HEK293 (cell line): ENCODE data around the gene PIP5K1B.

Experiments
- BCL11B ChIP-seq: fragments of 450-650 bp; formaldehyde crosslinking; IDR thresholded peaks from 2 replicates; pipeline ENCODE4 v1.5.1; 2016; ENCODE audit warnings: low read depth, missing biosample characterization, missing genetic modification characterization
- IKZF3 ChIP-seq: fragments of 450-650 bp; IDR thresholded peaks from 2 replicates; pipeline ENCODE4 v1.5.0; 2018; ENCODE audit warnings: missing biosample characterization, mild to moderate bottlenecking, missing genetic modification characterization, moderate library complexity
- MEIS1 ChIP-seq: sonication (generic); formaldehyde crosslinking; IDR thresholded peaks from 2 replicates; pipeline ENCODE4 v1.8.1; 2022; ENCODE audit warnings: missing genetic modification reagents, mild to moderate bottlenecking, borderline replicate concordance
- REPIN1 ChIP-seq: fragments of 450-650 bp; formaldehyde crosslinking; IDR thresholded peaks from 2 replicates; pipeline ENCODE4 v1.5.1; 2017; ENCODE audit warnings: missing biosample characterization, missing genetic modification characterization, low read depth
- SALL2 ChIP-seq: fragments of 450-650 bp; formaldehyde crosslinking; IDR thresholded peaks from 2 replicates; pipeline ENCODE4 v1.5.0; 2017; ENCODE audit warnings: missing biosample characterization, mild to moderate bottlenecking, missing genetic modification characterization, borderline replicate concordance
- ZFHX2 ChIP-seq: fragments of 450-650 bp; formaldehyde crosslinking; conservative IDR thresholded peaks from 2 replicates; pipeline ENCODE4 v1.5.1; 2016; ENCODE audit warnings: missing biosample characterization, missing genetic modification characterization
- ZFP69B ChIP-seq: fragments of 450-650 bp; formaldehyde crosslinking; IDR thresholded peaks from 2 replicates; pipeline ENCODE4 v1.5.1; 2016; ENCODE audit warnings: missing biosample characterization, missing genetic modification characterization
- ZIC2 ChIP-seq: fragments of 450-650 bp; formaldehyde crosslinking; IDR thresholded peaks from 2 replicates; pipeline ENCODE4 v1.5.1; 2016; ENCODE audit warnings: missing biosample characterization, missing genetic modification characterization
- ZNF132 ChIP-seq: fragments of 450-650 bp; formaldehyde crosslinking; IDR thresholded peaks from 2 replicates; pipeline ENCODE4 v1.5.1; 2017; ENCODE audit warnings: missing biosample characterization, missing genetic modification characterization, borderline replicate concordance
- ZNF133 ChIP-seq: fragments of 450-650 bp; formaldehyde crosslinking; IDR thresholded peaks from 2 replicates; pipeline ENCODE4 v1.5.1; 2016; ENCODE audit warnings: missing biosample characterization, missing genetic modification characterization
- ZNF138 ChIP-seq: fragments of 450-650 bp; formaldehyde crosslinking; IDR thresholded peaks from 2 replicates; pipeline ENCODE4 v1.5.1; 2016; ENCODE audit warnings: missing biosample characterization, missing genetic modification characterization, borderline replicate concordance
- ZNF140 ChIP-seq: fragments of 450-650 bp; formaldehyde crosslinking; IDR thresholded peaks from 2 replicates; pipeline ENCODE4 v1.5.1; 2016; ENCODE audit warnings: missing biosample characterization, missing genetic modification characterization
- ZNF335 ChIP-seq: fragments of 450-650 bp; formaldehyde crosslinking; conservative IDR thresholded peaks from 2 replicates; pipeline ENCODE4 v1.5.1; 2016; ENCODE audit warnings: missing biosample characterization, missing genetic modification characterization
- ZNF354C ChIP-seq: fragments of 450-650 bp; formaldehyde crosslinking; IDR thresholded peaks from 2 replicates; pipeline ENCODE4 v1.5.1; 2016; ENCODE audit warnings: missing biosample characterization, missing genetic modification characterization, low read depth, borderline replicate concordance
- ZNF394 ChIP-seq: fragments of 450-650 bp; formaldehyde crosslinking; IDR thresholded peaks from 2 replicates; pipeline ENCODE4 v1.5.1; 2016; ENCODE audit warnings: missing biosample characterization, missing genetic modification characterization, mild to moderate bottlenecking, moderate library complexity, borderline replicate concordance
- ZNF473 ChIP-seq: fragments of 450-650 bp; formaldehyde crosslinking; IDR thresholded peaks from 2 replicates; pipeline ENCODE4 v1.5.1; 2017; ENCODE audit warnings: missing biosample characterization, missing genetic modification characterization
- ZNF48 ChIP-seq: fragments of 450-650 bp; formaldehyde crosslinking; IDR thresholded peaks from 2 replicates; pipeline ENCODE4 v1.5.1; 2016; ENCODE audit warnings: missing biosample characterization, missing genetic modification characterization
- ZNF501 ChIP-seq: fragments of 450-650 bp; formaldehyde crosslinking; IDR thresholded peaks from 2 replicates; pipeline ENCODE4 v1.5.1; 2016; ENCODE audit warnings: missing biosample characterization, missing genetic modification characterization
- ZNF521 ChIP-seq: fragments of 450-650 bp; formaldehyde crosslinking; IDR thresholded peaks from 2 replicates; pipeline ENCODE4 v1.5.1; 2017; ENCODE audit warnings: missing biosample characterization, mild to moderate bottlenecking, missing genetic modification characterization
- ZNF544 ChIP-seq: fragments of 450-650 bp; formaldehyde crosslinking; IDR thresholded peaks from 2 replicates; pipeline ENCODE4 v1.5.0; 2017; ENCODE audit warnings: missing biosample characterization, missing genetic modification characterization
- ZNF600 ChIP-seq: fragments of 450-650 bp; formaldehyde crosslinking; IDR thresholded peaks from 2 replicates; pipeline ENCODE4 v1.5.1; 2016; ENCODE audit warnings: missing biosample characterization, missing genetic modification characterization
- ZNF610 ChIP-seq: fragments of 450-650 bp; formaldehyde crosslinking; IDR thresholded peaks from 2 replicates; pipeline ENCODE4 v1.5.1; 2016; ENCODE audit warnings: missing biosample characterization, missing genetic modification characterization, borderline replicate concordance
- ZNF660 ChIP-seq: fragments of 450-650 bp; IDR thresholded peaks from 2 replicates; pipeline ENCODE4 v1.5.1; 2018; ENCODE audit warnings: missing biosample characterization, mild to moderate bottlenecking, missing genetic modification characterization
- ZNF677 ChIP-seq: fragments of 450-650 bp; IDR thresholded peaks from 2 replicates; pipeline ENCODE4 v1.5.0; 2018; ENCODE audit warnings: missing biosample characterization, mild to moderate bottlenecking, missing genetic modification characterization, moderate library complexity
- ZNF768 ChIP-seq: fragments of 450-650 bp; formaldehyde crosslinking; IDR thresholded peaks from 2 replicates; pipeline ENCODE4 v1.5.1; 2018; ENCODE audit warnings: missing biosample characterization, mild to moderate bottlenecking, missing genetic modification characterization
- ZNF830 ChIP-seq: fragments of 450-650 bp; IDR thresholded peaks from 2 replicates; pipeline ENCODE4 v1.5.0; 2018; ENCODE audit warnings: missing biosample characterization, missing genetic modification characterization, low read depth, mild to moderate bottlenecking, moderate library complexity
- ZSCAN30 ChIP-seq: fragments of 450-650 bp; IDR thresholded peaks from 2 replicates; pipeline ENCODE4 v1.5.1; 2018; ENCODE audit warnings: missing biosample characterization, mild to moderate bottlenecking, missing genetic modification characterization, moderate library complexity
- TF ChIP-seq, protein P1 (sequence below): fragments of 450-650 bp; formaldehyde crosslinking; IDR thresholded peaks from 2 replicates; pipeline ENCODE4; 2016; ENCODE audit warnings: missing biosample characterization, missing genetic modification characterization
- TF ChIP-seq, protein P2 (sequence below): fragments of 450-650 bp; formaldehyde crosslinking; IDR thresholded peaks from 2 replicates; pipeline ENCODE4 v1.5.1; 2016; ENCODE audit warnings: missing biosample characterization, missing genetic modification characterization, borderline replicate concordance
- TF ChIP-seq, protein P3 (sequence below): fragments of 450-650 bp; formaldehyde crosslinking; IDR thresholded peaks from 2 replicates; pipeline ENCODE4 v1.5.1; 2016; ENCODE audit warnings: missing biosample characterization, missing genetic modification characterization
- TF ChIP-seq, protein P4 (sequence below): fragments of 450-650 bp; formaldehyde crosslinking; IDR thresholded peaks from 2 replicates; pipeline ENCODE4 v1.5.1; 2016; ENCODE audit warnings: missing biosample characterization, missing genetic modification characterization, low read depth
- TF ChIP-seq, protein P5 (sequence below): fragments of 450-650 bp; formaldehyde crosslinking; IDR thresholded peaks from 2 replicates; pipeline ENCODE4 v1.5.1; 2016; ENCODE audit warnings: missing biosample characterization, missing genetic modification characterization, low read depth

Gene PIP5K1B

DNA sequence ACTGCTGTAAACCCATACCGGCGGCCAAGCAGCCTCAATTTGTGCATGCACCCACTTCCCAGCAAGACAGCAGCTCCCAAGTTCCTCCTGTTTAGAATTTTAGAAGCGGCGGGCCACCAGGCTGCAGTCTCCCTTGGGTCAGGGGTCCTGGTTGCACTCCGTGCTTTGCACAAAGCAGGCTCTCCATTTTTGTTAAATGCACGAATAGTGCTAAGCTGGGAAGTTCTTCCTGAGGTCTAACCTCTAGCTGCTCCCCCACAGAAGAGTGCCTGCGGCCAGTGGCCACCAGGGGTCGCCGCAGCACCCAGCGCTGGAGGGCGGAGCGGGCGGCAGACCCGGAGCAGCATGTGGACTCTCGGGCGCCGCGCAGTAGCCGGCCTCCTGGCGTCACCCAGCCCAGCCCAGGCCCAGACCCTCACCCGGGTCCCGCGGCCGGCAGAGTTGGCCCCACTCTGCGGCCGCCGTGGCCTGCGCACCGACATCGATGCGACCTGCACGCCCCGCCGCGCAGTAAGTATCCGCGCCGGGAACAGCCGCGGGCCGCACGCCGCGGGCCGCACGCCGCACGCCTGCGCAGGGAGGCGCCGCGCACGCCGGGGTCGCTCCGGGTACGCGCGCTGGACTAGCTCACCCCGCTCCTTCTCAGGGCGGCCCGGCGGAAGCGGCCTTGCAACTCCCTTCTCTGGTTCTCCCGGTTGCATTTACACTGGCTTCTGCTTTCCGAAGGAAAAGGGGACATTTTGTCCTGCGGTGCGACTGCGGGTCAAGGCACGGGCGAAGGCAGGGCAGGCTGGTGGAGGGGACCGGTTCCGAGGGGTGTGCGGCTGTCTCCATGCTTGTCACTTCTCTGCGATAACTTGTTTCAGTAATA lies 330.6 kb downstream of the PIP5K1B start, which contains the start of gene FXN (continued):
- TF ChIP-seq ZNF354C (tag by site-specific recombination) (no peak), ZNF501 (no peak), BCL11B (tag by site-specific recombination) (no peak), SALL2 (tag by site-specific recombination) (no peak), ZNF660 (tag by site-specific recombination) (peak; percentile 80; the same call in 1 of the 2 replicates), ZNF138 (tag by site-specific recombination) (no peak), ZFP69B (tag by site-specific recombination) (0 out of 2 replicates have a peak, but pooled peaks have one; percentile 28), ZNF132 (no peak), ZNF394 (tag by site-specific recombination) (peak; percentile 26; the same call in 1 of the 2 replicates), ZNF140 (tag by site-specific recombination) (no peak), ZIC2 (tag by site-specific recombination) (no peak), ZNF768 (tag by site-specific recombination) (no peak), ZNF544 (no peak), ZNF521 (tag by site-specific recombination) (no peak), ZNF600 (tag by site-specific recombination) (0 out of 2 replicates have a peak, but pooled peaks have one; percentile 23), ZNF48 (no peak), ZNF610 (tag by site-specific recombination) (0 out of 2 replicates have a peak, but pooled peaks have one; percentile 35), ZNF133 (tag by site-specific recombination) (no peak), ZSCAN30 (tag by site-specific recombination) (peak; percentile 93), ZNF335 (tag by site-specific recombination) (peak; percentile 61), REPIN1 (tag by site-specific recombination) (no peak), ZNF677 (no peak), MEIS1 (no peak), ZFHX2 (tag by site-specific recombination) (0 out of 2 replicates have a peak, but pooled peaks have one; percentile 8), ZNF830 (no peak), ZNF473 (tag by site-specific recombination) (no peak), IKZF3 (no peak)
- TF ChIP-seq, protein P1, sequence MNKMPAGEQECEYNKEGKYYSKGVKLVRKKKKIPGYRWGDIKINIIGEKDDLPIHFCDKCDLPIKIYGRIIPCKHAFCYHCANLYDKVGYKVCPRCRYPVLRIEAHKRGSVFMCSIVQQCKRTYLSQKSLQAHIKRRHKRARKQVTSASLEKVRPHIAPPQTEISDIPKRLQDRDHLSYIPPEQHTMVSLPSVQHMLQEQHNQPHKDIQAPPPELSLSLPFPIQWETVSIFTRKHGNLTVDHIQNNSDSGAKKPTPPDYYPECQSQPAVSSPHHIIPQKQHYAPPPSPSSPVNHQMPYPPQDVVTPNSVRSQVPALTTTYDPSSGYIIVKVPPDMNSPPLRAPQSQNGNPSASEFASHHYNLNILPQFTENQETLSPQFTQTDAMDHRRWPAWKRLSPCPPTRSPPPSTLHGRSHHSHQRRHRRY = no peak
- TF ChIP-seq, protein P2, sequence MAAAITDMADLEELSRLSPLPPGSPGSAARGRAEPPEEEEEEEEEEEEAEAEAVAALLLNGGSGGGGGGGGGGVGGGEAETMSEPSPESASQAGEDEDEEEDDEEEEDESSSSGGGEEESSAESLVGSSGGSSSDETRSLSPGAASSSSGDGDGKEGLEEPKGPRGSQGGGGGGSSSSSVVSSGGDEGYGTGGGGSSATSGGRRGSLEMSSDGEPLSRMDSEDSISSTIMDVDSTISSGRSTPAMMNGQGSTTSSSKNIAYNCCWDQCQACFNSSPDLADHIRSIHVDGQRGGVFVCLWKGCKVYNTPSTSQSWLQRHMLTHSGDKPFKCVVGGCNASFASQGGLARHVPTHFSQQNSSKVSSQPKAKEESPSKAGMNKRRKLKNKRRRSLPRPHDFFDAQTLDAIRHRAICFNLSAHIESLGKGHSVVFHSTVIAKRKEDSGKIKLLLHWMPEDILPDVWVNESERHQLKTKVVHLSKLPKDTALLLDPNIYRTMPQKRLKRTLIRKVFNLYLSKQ (tag by site-specific recombination) = no peak
- TF ChIP-seq, protein P3, sequence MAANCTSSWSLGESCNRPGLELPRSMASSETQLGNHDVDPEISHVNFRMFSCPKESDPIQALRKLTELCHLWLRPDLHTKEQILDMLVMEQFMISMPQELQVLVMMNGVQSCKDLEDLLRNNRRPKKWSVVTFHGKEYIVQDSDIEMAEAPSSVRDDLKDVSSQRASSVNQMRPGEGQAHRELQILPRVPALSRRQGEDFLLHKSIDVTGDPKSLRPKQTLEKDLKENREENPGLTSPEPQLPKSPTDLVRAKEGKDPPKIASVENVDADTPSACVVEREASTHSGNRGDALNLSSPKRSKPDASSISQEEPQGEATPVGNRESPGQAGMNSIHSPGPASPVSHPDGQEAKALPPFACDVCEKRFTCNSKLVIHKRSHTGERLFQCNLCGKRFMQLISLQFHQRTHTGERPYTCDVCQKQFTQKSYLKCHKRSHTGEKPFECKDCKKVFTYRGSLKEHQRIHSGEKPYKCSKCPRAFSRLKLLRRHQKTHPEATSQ (tag by site-specific recombination) = no peak
- TF ChIP-seq, protein P4, sequence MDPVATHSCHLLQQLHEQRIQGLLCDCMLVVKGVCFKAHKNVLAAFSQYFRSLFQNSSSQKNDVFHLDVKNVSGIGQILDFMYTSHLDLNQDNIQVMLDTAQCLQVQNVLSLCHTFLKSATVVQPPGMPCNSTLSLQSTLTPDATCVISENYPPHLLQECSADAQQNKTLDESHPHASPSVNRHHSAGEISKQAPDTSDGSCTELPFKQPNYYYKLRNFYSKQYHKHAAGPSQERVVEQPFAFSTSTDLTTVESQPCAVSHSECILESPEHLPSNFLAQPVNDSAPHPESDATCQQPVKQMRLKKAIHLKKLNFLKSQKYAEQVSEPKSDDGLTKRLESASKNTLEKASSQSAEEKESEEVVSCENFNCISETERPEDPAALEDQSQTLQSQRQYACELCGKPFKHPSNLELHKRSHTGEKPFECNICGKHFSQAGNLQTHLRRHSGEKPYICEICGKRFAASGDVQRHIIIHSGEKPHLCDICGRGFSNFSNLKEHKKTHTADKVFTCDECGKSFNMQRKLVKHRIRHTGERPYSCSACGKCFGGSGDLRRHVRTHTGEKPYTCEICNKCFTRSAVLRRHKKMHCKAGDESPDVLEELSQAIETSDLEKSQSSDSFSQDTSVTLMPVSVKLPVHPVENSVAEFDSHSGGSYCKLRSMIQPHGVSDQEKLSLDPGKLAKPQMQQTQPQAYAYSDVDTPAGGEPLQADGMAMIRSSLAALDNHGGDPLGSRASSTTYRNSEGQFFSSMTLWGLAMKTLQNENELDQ = no peak
- TF ChIP-seq, protein P5, sequence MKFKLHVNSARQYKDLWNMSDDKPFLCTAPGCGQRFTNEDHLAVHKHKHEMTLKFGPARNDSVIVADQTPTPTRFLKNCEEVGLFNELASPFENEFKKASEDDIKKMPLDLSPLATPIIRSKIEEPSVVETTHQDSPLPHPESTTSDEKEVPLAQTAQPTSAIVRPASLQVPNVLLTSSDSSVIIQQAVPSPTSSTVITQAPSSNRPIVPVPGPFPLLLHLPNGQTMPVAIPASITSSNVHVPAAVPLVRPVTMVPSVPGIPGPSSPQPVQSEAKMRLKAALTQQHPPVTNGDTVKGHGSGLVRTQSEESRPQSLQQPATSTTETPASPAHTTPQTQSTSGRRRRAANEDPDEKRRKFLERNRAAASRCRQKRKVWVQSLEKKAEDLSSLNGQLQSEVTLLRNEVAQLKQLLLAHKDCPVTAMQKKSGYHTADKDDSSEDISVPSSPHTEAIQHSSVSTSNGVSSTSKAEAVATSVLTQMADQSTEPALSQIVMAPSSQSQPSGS = no peak
